ENCODE data around the gene AIFM2. TPM values are rescaled to one million over a fixed set of nuclear protein-coding genes. Genes with fewer than 3 reads are reported as not detected.
"Not testable (repeated sequence)": the region's sequence is repeated elsewhere in the genome, so short reads cannot be mapped to it uniquely, and the experiment has no call there.

AIFM2 gene
- total and polyA plus RNA-seq, 11 donors, result 12.9 to 31.8 (median 18.1) TPM

- H3K27ac ChIP-seq, result no peak overlapping the region
- TF ChIP-seq CTCF (IDR thresholded peaks at IDR 0.05) (peak in 9 of 12 donors; percentile 20 to 52 (median 37)), POLR2A (IDR thresholded peaks at IDR 0.05) (no peak)
- DNase-seq (no peak), ATAC-seq (peak in 3 of 4 donors; percentile 14 to 36 (median 33))
- intact Hi-C loops (cut with DNase I), result no loop called here
- peaks cover 0 to 59% (median 32%) of the 10 kb centered on the region in 9 donors for H3K36me3 ChIP-seq
- no peaks in the 10 kb centered on the region for H3K9me3 ChIP-seq
- H3K27me3 ChIP-seq, result no peaks in the 10 kb centered on the region
- 62 to 75% (median 70%) methylated on average over 20 to 22 of the region's 22 CpGs for WGBS, 4 donors
- H3K4me1 ChIP-seq, result no peaks in the 10 kb centered on the region
- H3K4me3 ChIP-seq, result no peak overlapping the region
Measured at GRCh38 chr10:70106958-70107791, 25.4 kb downstream of the AIFM2 start.

GRCh38 chr10:70101668-70102067 lies 31.0 kb downstream of the AIFM2 start:
- TF ChIP-seq CTCF (IDR thresholded peaks at IDR 0.05) (no peak), POLR2A (IDR thresholded peaks at IDR 0.05) (no peak)
- no peak for DNase-seq
- H3K27me3 ChIP-seq, result no peaks in the 10 kb centered on the region
- no peaks in the 10 kb centered on the region for H3K4me1 ChIP-seq
- H3K4me3 ChIP-seq, result no peak overlapping the region
- no peak overlapping the region for H3K27ac ChIP-seq
- intact Hi-C loops (cut with DNase I), result no loop called here
- no peak for ATAC-seq
- H3K9me3 ChIP-seq, result no peaks in the 10 kb centered on the region
- H3K36me3 ChIP-seq, result peaks cover 0 to 57% (median 26%) of the 10 kb centered on the region in 9 donors
- 63 to 84% (median 79%) methylated on average over 3 of the region's 3 CpGs for WGBS, 4 donors

GRCh38 chr10:70101068-70101562 lies 31.5 kb downstream of the AIFM2 start:
- intact Hi-C loops (cut with DNase I); H3K9me3 ChIP-seq; ATAC-seq; H3K27me3 ChIP-seq; DNase-seq; H3K4me3 ChIP-seq; H3K4me1 ChIP-seq; H3K27ac ChIP-seq: not testable (repeated sequence)
- WGBS, 4 donors, result 80 to 87% (median 83%) methylated on average over 11 of the region's 11 CpGs
- peaks cover 0 to 62% (median 26%) of the 10 kb centered on the region in 9 donors for H3K36me3 ChIP-seq

GRCh38 chr10:70098271-70098670 lies 34.4 kb downstream of the AIFM2 start:
- no peak for TF ChIP-seq CTCF (IDR thresholded peaks at IDR 0.05)
- TF ChIP-seq POLR2A (IDR thresholded peaks at IDR 0.05), result no peak
- Histone ChIP-seq H3K27me3 (no peaks in the 10 kb centered on the region), H3K9me3 (no peaks in the 10 kb centered on the region), H3K4me1 (no peaks in the 10 kb centered on the region), H3K4me3 (no peak overlapping the region), H3K27ac (no peak overlapping the region), H3K36me3 (peaks cover 0 to 73% (median 40%) of the 10 kb centered on the region in 9 donors)
- no peak for ATAC-seq
- WGBS, 4 donors, result 90 to 96% (median 94%) methylated on average over 3 of the region's 3 CpGs
- no peak for DNase-seq
- intact Hi-C loops (cut with DNase I), result no loop called here

All from heart left ventricle (tissue), 16 donors.